Ishikawa (cell line): Measurements from ENCODE around the gene COL15A1.

Source experiments
- CEBPB ChIP-seq: IDR thresholded peaks from 2 replicates; pipeline ENCODE4 v1.6.1; 2012
- EP300 ChIP-seq: IDR thresholded peaks from 2 replicates; pipeline ENCODE4 v1.6.1; 2012; ENCODE audit warnings: borderline replicate concordance
- FOXM1 ChIP-seq: IDR thresholded peaks from 2 replicates; pipeline ENCODE4 v1.6.1; 2012; ENCODE audit warnings: low read depth, borderline replicate concordance
- RAD21 ChIP-seq: IDR thresholded peaks from 2 replicates; pipeline ENCODE4 v1.6.1; 2012; ENCODE audit warnings: low read depth
- TAF1 ChIP-seq: IDR thresholded peaks from 2 replicates; pipeline ENCODE4 v1.6.1; 2012; ENCODE audit warnings: low read depth, mild to moderate bottlenecking
- YY1 ChIP-seq: IDR thresholded peaks from 2 replicates; pipeline ENCODE4 v1.6.1; 2012; ENCODE audit warnings: low read depth
- TF ChIP-seq, protein P1 (sequence below): IDR thresholded peaks from 2 replicates; pipeline ENCODE4 v1.6.1; 2012

- TF ChIP-seq YY1: no peak; the same call in 1 of the 2 replicates
- TF ChIP-seq FOXM1: no peak
- TF ChIP-seq TAF1: no peak
- no peak for TF ChIP-seq RAD21
- no peak for TF ChIP-seq EP300
- TF ChIP-seq CEBPB: no peak
- TF ChIP-seq, protein P1, sequence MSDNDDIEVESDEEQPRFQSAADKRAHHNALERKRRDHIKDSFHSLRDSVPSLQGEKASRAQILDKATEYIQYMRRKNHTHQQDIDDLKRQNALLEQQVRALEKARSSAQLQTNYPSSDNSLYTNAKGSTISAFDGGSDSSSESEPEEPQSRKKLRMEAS: peak; percentile 29
Measured at GRCh38 chr9:99105152-99106043, 161.7 kb downstream of the COL15A1 start.
